22Rv1 (cell line): ENCODE data around the gene PLAC1.

Experiments
- CTCF ChIP-seq: fragments of 450-650 bp; IDR thresholded peaks from 2 replicates; pipeline ENCODE4 v1.5.1; 2017; ENCODE audit warnings: mild to moderate bottlenecking
- ZFX ChIP-seq: fragments of 450-650 bp; IDR thresholded peaks from 2 replicates; pipeline ENCODE4 v1.6.1; 2017; ENCODE audit warnings: antibody characterized with exemption, borderline replicate concordance

- TF ChIP-seq CTCF (no peak), ZFX (no peak)
Measured at GRCh38 chrX:134573683-134574035, 84.6 kb downstream of the PLAC1 start.
